Superior temporal gyrus (tissue), 1 donor: ENCODE results near the gene TOX3.

Source experiments
- DNase-seq: peaks from one replicate; pipeline ENCODE4 v3.0.0-alpha.2; 2016; ENCODE audit errors: extremely low spot score

Gene TOX3

DNA sequence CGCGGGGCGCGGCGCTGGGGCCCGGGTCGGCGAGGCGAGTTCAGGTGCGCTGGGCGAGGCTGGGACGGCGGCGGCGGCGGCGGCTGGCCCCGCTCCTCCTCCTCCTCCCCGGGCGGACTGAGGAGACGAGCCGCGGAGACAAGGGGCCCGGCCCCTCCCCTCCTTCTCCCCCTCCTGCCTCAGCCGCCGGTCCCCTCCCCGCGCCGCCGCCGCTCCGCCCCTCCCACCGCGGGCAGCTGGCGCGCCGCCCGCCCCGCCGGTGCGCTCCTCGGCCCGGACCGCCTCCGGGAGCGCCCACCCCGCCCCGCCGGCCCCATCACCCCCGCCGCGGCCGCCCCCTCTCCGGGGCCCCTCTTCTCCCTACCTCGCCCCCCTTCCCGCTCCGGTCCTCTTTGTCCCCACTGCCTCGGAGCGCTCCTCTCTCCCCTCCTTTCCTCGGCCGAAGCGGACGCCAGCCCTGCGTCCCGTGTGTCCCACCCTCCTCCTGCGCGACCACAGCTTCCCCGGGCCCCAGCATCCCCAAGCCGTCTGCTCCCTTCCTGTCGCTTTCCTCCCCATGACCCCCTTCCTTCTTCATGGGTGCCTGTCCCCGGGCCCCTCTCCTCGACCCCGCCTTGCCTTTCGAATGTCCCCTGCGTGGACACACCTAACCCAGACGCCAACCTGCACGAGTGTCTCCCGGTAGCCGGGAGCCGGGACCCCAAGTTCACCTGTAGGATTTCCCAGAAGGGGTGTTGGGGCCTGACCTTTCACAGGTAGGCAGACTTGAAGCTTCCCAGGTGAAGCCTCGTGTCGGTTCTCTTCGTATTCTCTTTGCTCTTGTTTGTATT is at the start of gene TOX3:
Gene TOX3 (minus strand): TSS at position 140 of the 830 bp plus-strand sequence. CDS start 420 bp downstream, outside the sequence.
- DNase-seq: no peak

DNA sequence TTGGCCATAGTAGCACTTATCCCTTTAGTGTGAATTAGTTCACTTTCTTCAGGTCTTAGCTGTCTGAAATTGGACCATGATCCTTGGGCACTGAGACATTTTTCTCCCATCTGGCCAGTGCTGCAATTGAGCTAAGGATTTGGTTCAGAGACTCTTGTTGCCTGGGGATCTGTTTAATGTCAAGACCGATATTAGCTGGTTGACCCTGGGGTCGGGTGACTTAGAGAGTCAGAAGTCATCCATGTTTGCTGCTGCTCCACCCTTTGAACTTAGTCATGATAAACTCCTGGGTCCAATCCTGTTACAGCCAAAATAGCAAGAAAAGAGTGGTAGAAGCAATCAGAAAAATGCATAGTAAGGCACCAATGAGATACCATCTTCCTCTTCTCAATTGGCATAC is 45.8 kb upstream of the TOX3 start:
- DNase-seq: no peak

DNA sequence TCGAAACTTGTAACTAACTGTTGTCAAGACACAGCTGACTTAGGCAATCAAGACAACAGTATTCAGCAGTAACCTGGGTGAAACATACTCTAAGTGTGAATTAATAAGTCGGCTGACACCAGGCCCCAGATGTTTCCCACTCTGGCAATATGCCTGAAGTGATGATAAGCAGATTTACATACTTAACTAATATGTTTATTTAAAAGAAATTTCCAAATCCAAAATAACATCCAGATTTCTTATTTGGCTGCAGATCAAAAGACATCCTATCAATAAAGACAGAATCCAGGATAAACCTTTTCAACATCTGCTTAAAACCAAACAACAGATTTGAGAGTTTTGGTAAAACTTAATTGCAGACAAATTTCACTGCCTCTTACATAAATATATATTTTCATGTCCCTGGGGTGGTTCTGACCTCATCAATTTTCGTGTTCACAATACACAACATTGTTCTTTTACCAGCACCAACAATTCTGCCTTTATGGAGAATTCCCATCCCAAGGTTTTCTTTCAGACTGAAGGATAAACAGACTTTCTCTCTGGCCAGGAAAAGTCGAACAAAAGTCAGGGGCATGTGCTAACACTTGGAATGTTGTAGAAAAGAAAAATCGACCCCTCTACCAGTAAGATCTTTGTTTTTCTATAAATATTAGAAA is 45.1 kb upstream of the TOX3 start:
- DNase-seq: no peak

DNA sequence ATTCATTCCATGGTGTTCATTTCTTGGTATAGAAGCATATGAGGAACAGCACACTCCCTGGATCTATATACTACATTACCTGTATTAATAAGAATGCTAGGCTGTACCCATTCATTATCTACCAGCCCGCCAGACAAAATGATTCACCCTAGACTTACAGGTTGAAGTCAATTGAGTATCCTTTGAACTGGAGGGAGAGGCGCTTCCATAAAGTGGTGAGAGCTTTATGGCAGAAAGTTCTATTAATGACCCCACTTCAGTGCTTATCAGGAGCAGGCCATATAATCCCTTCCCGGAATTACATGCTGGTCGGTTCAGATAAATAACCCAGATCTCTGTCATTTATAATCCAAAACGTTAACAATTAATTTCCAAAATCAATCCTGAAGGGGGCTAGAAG is 44.5 kb upstream of the TOX3 start:
- DNase-seq: no peak

DNA sequence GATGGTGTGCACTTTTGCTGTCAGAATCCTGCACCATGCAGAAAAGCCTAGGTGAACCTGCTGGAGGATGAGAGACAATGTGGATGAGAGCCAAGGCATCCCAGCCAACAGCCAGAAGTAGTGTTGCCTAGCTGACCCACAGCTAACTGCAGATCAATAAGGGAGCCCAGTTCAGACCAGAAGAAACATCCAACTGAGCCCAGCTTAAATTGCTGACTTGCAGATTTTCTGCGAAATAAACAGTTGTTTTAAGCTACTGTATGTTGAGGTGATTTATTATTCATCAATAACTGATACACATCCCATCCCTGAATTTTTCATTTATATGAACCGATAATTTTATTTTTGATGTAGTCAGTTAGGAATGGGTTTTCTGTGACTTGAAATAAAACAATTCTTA is 39.2 kb upstream of the TOX3 start:
- no peak for DNase-seq

DNA sequence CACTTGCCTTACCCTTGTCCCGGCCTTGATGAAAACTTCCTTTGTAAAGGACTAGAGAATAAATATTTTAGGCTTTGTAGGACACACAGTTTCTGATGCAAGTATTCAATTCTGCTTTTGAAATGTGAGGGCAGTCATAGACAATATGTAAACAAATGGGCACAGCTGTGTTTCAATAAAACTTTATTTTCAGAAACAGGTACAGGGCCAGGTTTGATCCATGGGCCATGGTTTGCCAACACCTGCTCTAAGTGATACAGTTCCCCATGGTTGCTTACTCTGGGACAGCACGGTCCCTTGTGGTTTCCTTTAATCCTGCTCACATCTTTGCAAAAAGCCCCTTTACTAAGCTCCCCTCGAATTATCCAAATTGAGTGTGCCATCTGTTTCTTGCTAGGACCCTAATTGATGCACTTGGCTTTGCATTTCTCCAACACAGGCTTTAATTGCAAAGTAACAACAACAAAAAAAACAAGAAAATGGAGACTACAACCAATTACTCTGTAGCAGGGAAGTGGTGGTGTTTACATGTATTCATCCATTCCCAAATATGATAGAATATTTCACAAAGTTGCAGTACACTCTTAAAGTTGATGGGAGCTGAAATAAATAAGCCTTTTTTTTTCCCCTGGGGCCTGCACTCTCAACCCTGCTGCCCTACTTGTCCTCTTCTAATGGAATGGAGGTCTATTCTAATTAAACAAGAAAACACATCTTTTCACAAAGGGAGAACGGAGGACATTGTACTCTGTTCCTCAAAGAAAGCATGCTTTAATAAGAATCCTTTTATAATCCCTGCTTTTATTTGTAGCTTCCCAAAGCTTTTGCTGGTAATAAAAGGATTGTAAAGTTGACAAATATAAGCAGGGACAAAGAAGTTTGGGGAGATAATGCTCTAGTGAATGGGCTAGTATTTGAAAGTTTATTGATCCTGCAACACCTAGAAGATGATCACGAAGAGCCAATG is 37.7 kb upstream of the TOX3 start:
- DNase-seq: no peak

DNA sequence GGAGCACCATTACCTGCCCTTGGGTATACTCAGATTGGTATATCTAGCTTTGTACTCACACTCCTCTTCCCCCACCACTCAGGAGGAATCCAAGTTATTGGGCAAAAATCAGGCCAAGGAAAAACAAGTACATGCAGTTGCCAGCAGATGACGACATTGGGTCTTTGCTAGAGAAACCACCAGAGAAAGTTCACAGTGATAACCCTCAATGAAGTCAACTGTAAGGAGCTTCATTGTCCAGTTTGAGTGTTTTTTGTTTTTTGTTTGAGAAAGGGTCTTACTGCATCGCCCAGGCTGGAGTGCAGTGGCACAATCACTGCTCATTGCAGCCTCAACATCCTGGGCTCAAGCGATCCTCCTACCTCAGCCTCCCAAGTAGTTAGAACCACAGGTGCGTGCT is 34.6 kb upstream of the TOX3 start:
- DNase-seq: no peak

DNA sequence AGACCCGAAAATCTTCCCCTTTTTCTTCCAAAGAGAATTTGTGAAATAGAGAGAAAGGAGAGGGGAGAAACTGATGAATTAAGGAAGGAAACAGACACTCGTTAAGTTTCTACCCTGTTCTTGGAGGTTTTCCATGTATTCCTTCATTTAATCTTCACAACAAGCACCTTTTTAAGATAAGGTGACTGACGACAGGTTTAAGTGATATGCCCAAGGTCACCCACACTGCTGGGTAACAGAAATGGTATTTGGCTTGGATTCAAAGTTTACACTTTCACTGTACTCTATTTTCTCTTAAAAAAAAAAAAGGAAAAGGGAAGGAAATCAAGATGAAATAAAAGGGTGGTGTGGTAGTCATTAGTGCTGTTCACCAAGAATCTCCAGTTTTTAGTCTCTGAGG is 33.5 kb upstream of the TOX3 start:
- no peak for DNase-seq

DNA sequence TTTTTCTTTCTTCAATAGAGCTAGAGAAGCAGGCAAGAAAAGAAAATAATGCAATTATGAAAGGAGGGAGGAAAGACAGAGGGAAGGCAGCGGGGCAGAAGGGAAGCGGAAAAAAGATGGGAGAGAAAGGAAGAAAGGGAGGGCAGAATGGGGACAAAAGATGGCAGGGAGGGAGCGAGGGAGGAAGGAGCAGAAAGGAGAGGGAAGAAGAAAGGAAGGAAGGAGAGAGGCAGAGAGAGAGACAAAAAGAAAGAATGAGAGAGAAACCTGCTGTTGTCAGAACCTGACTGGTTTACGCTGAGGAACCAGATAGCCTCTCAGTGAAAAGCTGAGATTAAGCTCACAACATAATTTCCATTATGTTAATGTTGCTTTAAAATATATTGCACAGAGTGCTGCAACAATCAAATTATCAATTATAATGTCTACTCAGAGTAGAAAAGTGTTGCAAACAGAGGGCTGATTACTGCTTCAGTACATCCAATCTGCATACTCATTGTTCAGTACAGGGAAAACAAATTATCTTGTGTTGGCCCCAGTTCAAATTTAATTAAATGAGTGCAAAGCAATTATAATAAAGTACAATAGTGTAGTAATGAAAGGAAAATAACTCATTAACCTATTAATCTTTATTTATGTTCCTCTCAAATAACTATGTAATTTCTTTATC is 32.0 kb upstream of the TOX3 start:
- no peak for DNase-seq

DNA sequence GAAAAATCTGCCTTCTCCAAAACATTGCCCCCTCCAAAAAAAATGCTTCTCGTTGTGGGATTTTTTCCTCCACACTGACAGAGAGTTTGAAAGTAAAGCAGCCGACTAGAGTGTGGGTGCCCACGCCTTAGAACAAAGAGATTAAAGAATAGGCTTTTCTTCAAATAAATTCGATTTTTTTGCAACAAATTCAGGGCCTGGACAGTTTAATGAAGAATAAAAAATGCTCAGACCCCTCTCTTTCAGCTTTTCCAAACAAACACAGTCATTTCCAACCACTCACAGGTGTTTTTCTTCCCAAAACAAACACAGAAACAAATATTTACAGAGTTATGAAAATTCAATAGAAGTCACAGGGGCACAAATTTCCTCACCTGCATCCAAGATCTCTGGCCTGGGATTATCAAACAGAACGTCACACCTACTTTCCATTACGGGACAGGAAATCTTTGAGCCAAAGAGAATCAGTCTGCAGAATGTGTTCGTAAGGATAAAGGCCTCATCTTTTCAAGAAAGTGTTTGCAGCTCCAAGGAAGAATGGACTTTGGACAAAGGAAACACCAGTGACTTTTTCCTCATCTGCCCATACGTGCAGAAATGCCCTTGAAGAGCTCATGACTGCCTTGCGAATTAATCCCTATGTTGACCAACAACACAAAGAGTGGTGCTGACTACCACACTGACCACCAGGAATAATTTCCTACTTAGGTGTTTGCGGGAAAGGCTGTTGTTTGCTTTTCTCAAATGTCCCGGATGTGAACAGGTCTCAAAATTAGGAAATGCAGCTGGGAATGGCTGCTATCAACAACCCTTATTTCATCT is 31.3 kb upstream of the TOX3 start:
- no peak for DNase-seq

DNA sequence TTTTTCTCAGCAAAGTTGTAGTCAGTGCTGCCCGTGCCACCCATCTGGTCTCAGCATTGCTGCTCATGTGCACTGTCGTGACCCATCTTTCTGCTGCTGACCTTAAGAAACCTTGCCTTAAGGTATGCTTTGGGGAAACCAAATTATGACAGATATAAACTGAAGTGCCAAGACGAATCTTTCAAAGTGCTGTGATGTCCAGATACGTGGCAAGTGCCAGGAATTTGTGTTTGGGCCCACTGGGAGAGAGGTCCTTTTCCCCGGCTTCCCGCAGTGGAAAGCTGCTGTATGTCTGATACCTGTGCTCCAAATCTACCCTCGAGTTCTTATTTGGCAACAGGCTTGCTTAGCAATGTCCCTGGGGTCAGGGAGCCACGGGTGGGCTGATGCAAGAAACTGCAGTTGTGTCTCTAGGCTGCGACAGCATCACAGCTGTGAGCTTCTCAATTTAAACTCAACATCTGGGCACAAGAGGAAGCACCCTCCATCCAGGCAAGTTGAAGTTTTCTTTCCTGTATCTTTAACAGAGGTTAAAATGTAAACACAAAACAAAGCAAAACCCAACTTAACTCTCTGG is 30.3 kb upstream of the TOX3 start:
- DNase-seq: no peak

DNA sequence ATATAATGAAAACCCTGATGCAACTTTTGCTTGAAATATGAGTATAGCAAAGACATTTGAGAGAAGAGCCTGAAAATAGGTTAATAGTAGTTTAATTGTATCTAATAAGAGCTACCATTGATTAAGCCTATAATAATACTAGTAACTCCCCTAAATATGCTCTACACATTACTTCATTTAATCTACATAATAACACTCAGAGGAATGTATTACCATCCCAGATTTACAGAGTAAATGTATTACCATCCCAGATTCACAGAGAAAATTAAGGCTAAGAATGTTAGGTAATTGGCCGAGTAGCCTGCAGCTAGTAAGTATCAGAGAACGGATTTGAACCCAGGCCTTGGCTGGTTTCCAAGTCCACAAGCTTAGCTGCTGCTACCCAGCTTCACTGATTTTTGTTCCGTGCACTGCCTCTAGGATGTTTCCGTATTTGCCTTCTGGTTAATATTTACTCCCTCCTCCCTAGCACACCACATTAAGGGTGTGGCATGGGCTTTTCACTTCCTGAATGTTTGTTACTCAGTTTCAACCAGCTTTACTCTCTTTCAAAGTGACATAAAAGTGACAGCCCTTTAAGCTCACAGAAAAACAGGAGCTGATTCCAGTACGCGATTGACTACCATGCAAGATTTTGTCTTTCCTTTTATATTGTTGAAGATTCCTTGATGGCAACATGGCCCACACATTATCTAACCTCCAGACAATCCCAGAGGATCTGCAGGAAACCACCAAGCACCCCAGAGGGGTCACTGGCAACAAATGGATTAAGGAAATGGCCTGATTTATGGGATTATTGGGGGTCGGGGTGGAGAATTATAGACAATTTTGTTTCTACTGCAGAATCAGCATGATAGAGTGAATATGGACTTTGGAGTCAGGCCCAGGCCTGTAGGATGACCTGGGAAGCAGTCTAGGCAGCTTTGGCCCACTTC is 26.7 kb upstream of the TOX3 start:
- no peak for DNase-seq

DNA sequence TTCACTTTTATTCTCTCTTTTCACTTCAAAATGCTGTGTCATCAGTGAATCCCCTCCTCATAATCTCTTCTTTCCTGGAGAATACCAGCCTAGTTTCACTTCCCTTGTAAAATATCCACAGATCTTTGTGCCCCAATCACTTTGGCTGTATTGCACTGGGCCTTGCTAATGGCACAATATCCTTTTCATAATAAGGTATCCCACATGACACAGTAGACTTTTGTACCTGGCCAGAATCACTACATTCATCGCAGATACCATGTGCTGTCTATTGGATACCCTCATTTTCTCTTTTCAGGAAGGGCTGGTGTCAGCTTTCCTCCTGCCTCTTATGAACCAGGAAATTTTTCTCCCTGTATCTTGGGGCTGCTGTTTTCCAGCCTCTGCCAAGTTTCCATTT is 25.7 kb upstream of the TOX3 start:
- DNase-seq: no peak

DNA sequence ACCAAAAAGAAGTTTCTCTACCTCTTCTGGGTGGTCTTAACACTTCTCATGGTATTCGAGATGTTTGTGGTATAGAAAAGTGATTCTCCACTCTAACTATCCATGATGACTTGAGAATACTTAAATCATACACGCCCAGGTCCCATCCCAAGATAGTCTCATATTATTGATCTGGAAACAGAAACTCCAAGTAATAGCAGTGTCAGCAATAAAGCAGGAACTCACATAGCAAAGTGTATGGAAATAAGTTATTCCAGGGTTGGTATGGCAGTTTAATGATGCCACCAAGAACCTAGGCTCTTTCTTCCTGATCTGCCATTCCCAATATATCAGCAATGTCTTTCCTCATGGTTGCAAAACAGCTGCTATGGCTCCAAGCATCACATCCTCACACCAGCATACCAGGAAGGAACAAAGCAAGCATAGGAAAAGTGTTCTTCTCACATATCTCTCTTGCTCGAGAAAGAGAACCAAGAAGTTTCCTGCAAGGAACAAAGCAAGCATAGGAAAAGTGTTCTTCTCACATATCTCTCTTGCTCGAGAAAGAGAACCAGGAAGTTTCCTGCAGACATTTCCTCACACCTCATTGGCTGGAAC is 23.6 kb upstream of the TOX3 start:
- DNase-seq: no peak

DNA sequence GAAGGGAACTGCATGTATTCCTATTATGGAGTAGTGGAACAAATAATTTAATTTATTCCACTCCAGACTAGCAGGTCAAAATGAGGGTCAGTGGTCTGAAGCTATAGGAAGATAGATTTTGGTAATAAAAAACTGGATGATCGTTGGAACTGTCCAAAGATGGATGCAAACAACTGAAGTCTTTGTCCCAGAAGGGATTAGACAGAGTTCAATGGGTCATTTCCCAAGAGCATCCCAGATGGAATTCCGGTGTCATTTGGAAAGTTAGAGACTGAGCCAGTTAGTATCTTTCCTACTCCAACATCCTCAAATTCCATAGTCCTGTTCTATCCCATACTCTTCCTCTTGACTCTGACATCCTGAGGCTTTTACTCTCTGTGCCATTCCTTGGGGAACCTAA is 22.8 kb upstream of the TOX3 start:
- no peak for DNase-seq

DNA sequence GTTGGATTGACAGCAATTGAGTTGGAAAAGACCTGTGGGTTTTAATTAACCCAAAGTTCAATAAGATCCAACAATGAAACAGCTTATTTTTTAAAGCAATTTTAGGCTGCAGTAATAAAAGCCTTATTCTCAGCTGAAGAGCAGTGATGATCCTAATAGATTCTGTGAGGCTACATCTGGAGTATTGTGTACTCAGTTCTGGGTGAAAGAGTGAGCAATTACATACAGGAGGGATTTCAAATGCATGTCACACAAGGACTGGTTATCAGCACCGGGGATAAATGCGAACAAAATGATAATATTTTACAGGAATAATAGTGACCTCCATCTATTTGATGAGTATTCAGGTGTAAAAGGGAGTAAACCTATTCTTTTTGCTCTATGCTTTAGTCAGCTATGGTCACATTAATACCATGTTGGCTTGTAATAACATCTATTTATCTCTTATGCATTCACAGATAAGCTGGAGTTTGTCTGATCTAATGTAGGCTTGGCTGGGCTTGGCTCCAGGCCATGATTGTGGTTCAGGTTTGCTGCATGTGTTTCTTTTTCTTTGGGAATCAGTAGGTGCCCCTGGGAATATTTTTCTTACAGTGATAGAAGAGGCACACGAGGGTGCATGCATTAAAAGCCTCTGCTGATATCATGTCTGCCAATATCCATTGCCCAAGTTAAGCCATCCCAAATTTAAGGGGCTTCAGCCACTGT is 22.2 kb upstream of the TOX3 start:
- DNase-seq: no peak

DNA sequence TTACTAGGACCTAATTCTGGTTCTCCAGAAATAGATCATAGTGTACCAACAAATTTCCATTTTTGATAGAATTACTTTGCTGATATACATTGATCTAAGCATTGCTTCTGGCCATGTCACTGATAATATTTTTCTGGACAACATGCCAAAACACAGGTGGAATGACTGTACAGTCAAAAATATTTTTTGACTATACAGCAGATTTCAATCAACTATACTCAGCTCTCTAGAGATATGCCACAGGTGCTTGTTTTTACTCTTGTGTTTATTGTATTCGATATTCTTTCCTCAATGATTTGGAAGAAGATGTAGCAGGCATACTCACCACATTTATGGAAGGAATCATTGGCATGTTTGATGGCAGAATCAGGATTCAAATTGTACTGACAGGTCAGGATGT is 21.6 kb upstream of the TOX3 start:
- DNase-seq: no peak

DNA sequence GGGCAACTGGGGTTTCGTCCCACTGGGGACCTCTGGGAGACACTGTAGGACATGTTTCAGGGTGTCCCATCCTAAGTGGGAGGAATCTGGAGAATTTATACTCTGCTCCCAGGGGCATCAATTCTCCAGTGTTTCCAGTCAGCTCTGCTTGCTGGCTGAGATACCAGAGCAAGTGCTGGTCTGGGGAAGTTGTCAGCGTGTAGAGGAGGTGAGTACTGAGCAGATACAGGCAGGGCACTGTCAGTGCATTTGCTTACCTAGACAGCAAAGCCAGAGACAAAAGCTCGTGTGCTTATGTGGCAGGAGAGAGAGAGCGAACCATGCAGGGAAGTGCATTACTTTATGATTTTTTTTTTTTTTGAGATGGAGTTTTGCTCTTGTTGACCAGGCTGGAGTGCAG is 20.2 kb upstream of the TOX3 start:
- no peak for DNase-seq
